GM12878 (cell line): ENCODE results near the gene CAMK2B. TPM values are rescaled to one million over a fixed set of nuclear protein-coding genes. Genes with fewer than 3 reads are reported as not detected.

ENCODE experiments used
- ATAC-seq: fragments of 200-7000 bp; cut with Tn5 transposase; 3 replicates; pipeline ENCODE4 v1.9.1; 2020; ENCODE audit warnings: mild to moderate bottlenecking, moderate library complexity
- BruUV-seq: library from RNA; stranded (reverse); fragments of 400-500 nt; replicated peaks from 2 replicates; lab custom pipeline; 2021; lab: Mats Ljungman, UMichigan
- CTCF ChIA-PET: fragments of 300-600 bp; sonication (Branson Sonifier 250); formaldehyde crosslinking; extraction: SDS; loops from one replicate; lab custom pipeline; 2021; ENCODE audit warnings: inconsistent platforms; lab: Yijun Ruan, JAX
- POLR2A ChIA-PET: fragments of 350-600 bp; formaldehyde crosslinking; extraction: SDS; loops from one replicate; lab custom pipeline; 2021; ENCODE audit warnings: inconsistent platforms; lab: Charles Lee
- RAD21 ChIA-PET: fragments of 300-600 bp; sonication (Branson Sonifier 250); formaldehyde crosslinking; loops from one replicate; lab custom pipeline; 2023; ENCODE audit warnings: antibody characterized with exemption; ENCODE audit not compliant: unreplicated experiment; lab: Charles Lee
- SMC1A ChIA-PET: fragments of 300-600 bp; sonication (Branson Sonifier 250); formaldehyde crosslinking; loops from one replicate; lab custom pipeline; 2023; ENCODE audit not compliant: unreplicated experiment, uncharacterized antibody; lab: Charles Lee
- DNase-seq: peaks from one replicate; pipeline ENCODE4 v3.0.0-alpha.2; 2011; ENCODE audit warnings: low read depth, low spot score
- FAIRE-seq: peaks from 3 replicates; lab custom pipeline; 2011; peaks lifted over from hg19 to GRCh38; lab: Jason Lieb, UNC
- H2AFZ ChIP-seq: 2 replicates; pipeline ENCODE4 v1.6.0; 2011; ENCODE audit warnings: low read depth, low read length, control low read depth; ENCODE audit not compliant: control insufficient read depth
- H3K27ac ChIP-seq: 2 replicates; pipeline ENCODE4 v1.5.1; 2011; ENCODE audit warnings: control low read depth; ENCODE audit not compliant: control insufficient read depth, insufficient read depth
- H3K27me3 ChIP-seq, 2 experiments: replicated peaks in 1 of 2; 2 replicates each; pipeline versions ENCODE4 v1.6.0 to v1.6.1; 2011; ENCODE audit warnings: low read length in 1 of 2; ENCODE audit not compliant: control insufficient read depth in 2 of 2, insufficient read depth in 2 of 2
- H3K36me3 ChIP-seq, 2 experiments: 2 replicates each; pipeline ENCODE4 v1.5.1; 2011; ENCODE audit warnings: low read length in 1 of 2; ENCODE audit not compliant: control insufficient read depth in 2 of 2, insufficient read depth in 2 of 2
- H3K4me1 ChIP-seq: 2 replicates; pipeline ENCODE4 v1.6.1; 2011; ENCODE audit warnings: mild to moderate bottlenecking, low read length, moderate library complexity, mixed read lengths; ENCODE audit not compliant: control insufficient read depth, insufficient read depth
- H3K4me2 ChIP-seq: 2 replicates; pipeline ENCODE4 v1.6.0; 2011; ENCODE audit warnings: control low read depth; ENCODE audit not compliant: control insufficient read depth, insufficient read depth
- H3K4me3 ChIP-seq: fragments of 200-600 bp; sonication (generic); 2 replicates; pipeline ENCODE4 v1.5.1; 2016
- H3K79me2 ChIP-seq: 2 replicates; pipeline ENCODE4 v1.6.0; 2011; ENCODE audit warnings: low read length; ENCODE audit not compliant: control insufficient read depth, insufficient read depth
- H3K9ac ChIP-seq: 2 replicates; pipeline ENCODE4 v1.8.0; 2011; ENCODE audit warnings: low read length, control low read depth, mixed read lengths; ENCODE audit not compliant: control insufficient read depth, insufficient read depth
- H3K9me3 ChIP-seq: replicated peaks from 3 replicates; pipeline ENCODE4 v1.5.1; 2011; ENCODE audit warnings: mild to moderate bottlenecking, low read length; ENCODE audit not compliant: control insufficient read depth, insufficient read depth
- H4K20me1 ChIP-seq: 2 replicates; pipeline ENCODE4 v1.6.0; 2011; ENCODE audit not compliant: control insufficient read depth, insufficient read depth
- CHD2 ChIP-seq: IDR thresholded peaks from 2 replicates; pipeline ENCODE4 v1.6.1; 2011; ENCODE audit warnings: low read depth, low read length, improper control_type of control experiment, borderline replicate concordance
- CREM ChIP-seq: IDR thresholded peaks from 2 replicates; pipeline ENCODE4 v1.6.1; 2014; ENCODE audit warnings: antibody characterized with exemption, low read depth
- ESRRA ChIP-seq: IDR thresholded peaks from 2 replicates; pipeline ENCODE4 v1.6.1; 2012; ENCODE audit warnings: mild to moderate bottlenecking, low read length, improper control_type of control experiment
- MEF2A ChIP-seq: IDR thresholded peaks from 2 replicates; pipeline ENCODE4 v1.6.1; 2011; ENCODE audit warnings: low read depth, mild to moderate bottlenecking, low read length, moderate library complexity; ENCODE audit not compliant: insufficient read depth
- MYC ChIP-seq: IDR thresholded peaks from 2 replicates; pipeline ENCODE4 v1.6.1; 2011; ENCODE audit warnings: mild to moderate bottlenecking, low read length, moderate library complexity, inconsistent platforms; ENCODE audit not compliant: insufficient read depth, insufficient replicate concordance, insufficient read length, severe bottlenecking
- NR2C2 ChIP-seq: IDR thresholded peaks from 2 replicates; pipeline ENCODE4 v1.6.1; 2011; ENCODE audit warnings: borderline replicate concordance, low read depth; ENCODE audit not compliant: control insufficient read depth, insufficient read length
- SIN3A ChIP-seq: IDR thresholded peaks from 2 replicates; pipeline ENCODE4 v1.6.1; 2012; ENCODE audit warnings: low read depth, low read length, improper control_type of control experiment
- TAF1 ChIP-seq: IDR thresholded peaks from 2 replicates; pipeline ENCODE4 v1.6.1; 2011; ENCODE audit warnings: mild to moderate bottlenecking, low read depth, low read length, borderline replicate concordance
- WRNIP1 ChIP-seq: IDR thresholded peaks from 2 replicates; pipeline ENCODE4 v1.6.1; 2011; ENCODE audit warnings: low read depth, low read length, improper control_type of control experiment, borderline replicate concordance
- ZBED1 ChIP-seq: IDR thresholded peaks from 2 replicates; pipeline ENCODE4 v1.6.1; 2016; ENCODE audit warnings: borderline replicate concordance
- ZNF217 ChIP-seq: fragments of 450-650 bp; IDR thresholded peaks from 2 replicates; pipeline ENCODE4 v1.6.1; 2017; ENCODE audit warnings: antibody characterized with exemption, mild to moderate bottlenecking
- ZNF384 ChIP-seq: IDR thresholded peaks from 2 replicates; pipeline ENCODE4 v1.6.1; 2012; ENCODE audit warnings: low read depth, mild to moderate bottlenecking, low read length, improper control_type of control experiment, borderline replicate concordance
- ZSCAN29 ChIP-seq: fragments of 450-650 bp; IDR thresholded peaks from 2 replicates; pipeline ENCODE4 v1.6.1; 2017; ENCODE audit warnings: mild to moderate bottlenecking, moderate library complexity
- WGBS: methylation state at CpG from one replicate; pipeline ENCODE4 v1.1.6; 2016; ENCODE audit warnings: low lambda C conversion rate; ENCODE audit not compliant: insufficient replicate concordance, insufficient coverage; ENCODE audit errors: missing lambda C conversion rate; 5-methylcytosine and 5-hydroxymethylcytosine counted together
- in situ Hi-C: fragments of 300-500 bp; cut with MboI; formaldehyde crosslinking; loops from 9 replicates; pipeline ENCODE4 v1.14.3; 2018; ENCODE audit warnings: mixed read lengths
- intact Hi-C: fragments of 100-400 bp; cut with micrococcal nuclease; formaldehyde crosslinking; loops from one replicate; pipeline ENCODE4 v1.14.2; 2022; ENCODE audit not compliant: unreplicated experiment
- polyA plus RNA-seq, 11 experiments: library from polyadenylated mRNA; depleted of rRNA in 4 of 11; unstranded in 6 of 11; stranded (reverse) in 5 of 11; fragments of >200 nt; fragmentation: Nextera tagmentation in 4 of 11; fragmentation: Illumina TruSeq in 1 of 11; extraction: Ambion mirVana in 4 of 11; extraction: Trizol in 1 of 11; gene quantifications; 1 replicate in 1 of 11; 2 replicates in 10 of 11; pipeline versions ENCODE4 v1.2.1 to v1.2.3, GENCODE V29; 2011 to 2016; ENCODE audit warnings: inconsistent platforms in 2 of 11, missing spikeins in 2 of 11, low read depth in 1 of 11
- total RNA-seq, 4 experiments: library from RNA; depleted of rRNA in 3 of 4; stranded (reverse); fragments of >200 nt in 3 of 4; fragmentation: Illumina TruSeq in 1 of 4; extraction: Trizol in 1 of 4; gene quantifications; 2 replicates each; pipeline versions ENCODE4 v1.2.1 to v1.2.3, GENCODE V29; 2013 to 2021
- TF ChIP-seq, protein P1 (sequence below): fragments of 450-650 bp; IDR thresholded peaks from 2 replicates; pipeline ENCODE4 v1.6.1; 2016; ENCODE audit warnings: mild to moderate bottlenecking, moderate library complexity, borderline replicate concordance

The CAMK2B gene
- total and polyA plus RNA-seq, 10 of the 15 experiments (the other 5 are each of a cell fraction or from before 2014, with no cell fraction given) = 0.06 to 0.23 (median 0.11) TPM; not detected in 5

DNA sequence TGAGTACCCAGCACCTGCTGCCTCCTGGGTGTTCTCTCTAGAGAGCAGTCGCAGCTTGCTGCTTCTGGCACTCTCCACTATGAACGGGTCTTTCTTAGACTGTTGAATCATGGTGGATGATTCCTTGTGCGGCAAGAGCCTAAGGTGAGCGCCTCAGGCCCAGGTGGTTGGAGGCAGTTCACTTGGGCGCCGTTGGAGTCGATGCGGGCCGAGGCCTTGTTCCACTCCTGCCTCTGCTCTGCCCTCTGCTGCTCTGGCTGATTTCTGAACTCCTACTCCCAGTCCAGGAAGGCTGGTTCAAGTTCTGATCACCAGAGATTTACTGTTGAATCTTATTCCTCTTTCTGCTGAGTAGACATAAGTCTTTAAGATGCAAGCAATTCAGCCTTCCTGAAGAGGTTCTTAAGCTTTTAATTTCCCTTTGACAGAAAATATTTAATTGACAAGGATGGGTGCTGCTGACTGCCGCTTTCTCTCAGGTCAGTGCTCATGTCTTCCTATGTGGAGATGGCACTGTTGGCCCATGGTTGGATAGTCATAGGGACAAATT is 114.2 kb downstream of the CAMK2B start:
- in situ Hi-C loops = no loop called here
- no peak overlapping the region for H3K9ac ChIP-seq
- CTCF ChIA-PET = no interaction called here
- FAIRE-seq = no peak
- H3K36me3 ChIP-seq = peaks cover 25 to 29% of the 10 kb centered on the region in 2 experiments
- BruUV-seq = no TSS peak
- H3K27ac ChIP-seq = no peak overlapping the region
- H2AFZ ChIP-seq = no peak overlapping the region
- WGBS = 95% methylated on average over 10 of the region's 10 CpGs
- SMC1A ChIA-PET = interaction anchor here (0.6 to 1.1 kb wide), 2 partner anchors 130 to 262 kb away, joined by 3 to 4 read pairs; no protein-coding TSS in a partner anchor
- no peaks in the 10 kb centered on the region for H3K9me3 ChIP-seq
- no peaks in the 10 kb centered on the region for H3K27me3 ChIP-seq
- H4K20me1 ChIP-seq = no peaks in the 10 kb centered on the region; the same call in 1 of the 2 replicates
- intact Hi-C loops = no loop called here
- TF ChIP-seq ZBED1 (no peak), CHD2 (no peak), ZNF384 (no peak), ZSCAN29 (no peak), ZNF217 (no peak), CREM (no peak), MYC (no peak), SIN3A (no peak), NR2C2 (no peak), ESRRA (no peak), TAF1 (no peak), WRNIP1 (no peak), MEF2A (no peak)
- TF ChIP-seq, protein P1, sequence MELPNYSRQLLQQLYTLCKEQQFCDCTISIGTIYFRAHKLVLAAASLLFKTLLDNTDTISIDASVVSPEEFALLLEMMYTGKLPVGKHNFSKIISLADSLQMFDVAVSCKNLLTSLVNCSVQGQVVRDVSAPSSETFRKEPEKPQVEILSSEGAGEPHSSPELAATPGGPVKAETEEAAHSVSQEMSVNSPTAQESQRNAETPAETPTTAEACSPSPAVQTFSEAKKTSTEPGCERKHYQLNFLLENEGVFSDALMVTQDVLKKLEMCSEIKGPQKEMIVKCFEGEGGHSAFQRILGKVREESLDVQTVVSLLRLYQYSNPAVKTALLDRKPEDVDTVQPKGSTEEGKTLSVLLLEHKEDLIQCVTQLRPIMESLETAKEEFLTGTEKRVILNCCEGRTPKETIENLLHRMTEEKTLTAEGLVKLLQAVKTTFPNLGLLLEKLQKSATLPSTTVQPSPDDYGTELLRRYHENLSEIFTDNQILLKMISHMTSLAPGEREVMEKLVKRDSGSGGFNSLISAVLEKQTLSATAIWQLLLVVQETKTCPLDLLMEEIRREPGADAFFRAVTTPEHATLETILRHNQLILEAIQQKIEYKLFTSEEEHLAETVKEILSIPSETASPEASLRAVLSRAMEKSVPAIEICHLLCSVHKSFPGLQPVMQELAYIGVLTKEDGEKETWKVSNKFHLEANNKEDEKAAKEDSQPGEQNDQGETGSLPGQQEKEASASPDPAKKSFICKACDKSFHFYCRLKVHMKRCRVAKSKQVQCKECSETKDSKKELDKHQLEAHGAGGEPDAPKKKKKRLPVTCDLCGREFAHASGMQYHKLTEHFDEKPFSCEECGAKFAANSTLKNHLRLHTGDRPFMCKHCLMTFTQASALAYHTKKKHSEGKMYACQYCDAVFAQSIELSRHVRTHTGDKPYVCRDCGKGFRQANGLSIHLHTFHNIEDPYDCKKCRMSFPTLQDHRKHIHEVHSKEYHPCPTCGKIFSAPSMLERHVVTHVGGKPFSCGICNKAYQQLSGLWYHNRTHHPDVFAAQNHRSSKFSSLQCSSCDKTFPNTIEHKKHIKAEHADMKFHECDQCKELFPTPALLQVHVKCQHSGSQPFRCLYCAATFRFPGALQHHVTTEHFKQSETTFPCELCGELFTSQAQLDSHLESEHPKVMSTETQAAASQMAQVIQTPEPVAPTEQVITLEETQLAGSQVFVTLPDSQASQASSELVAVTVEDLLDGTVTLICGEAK = no peak
- TF ChIP-seq, all 136 proteins: peak for 0
- no peak overlapping the region for H3K4me2 ChIP-seq
- no peak overlapping the region for H3K4me3 ChIP-seq
- DNase-seq (no peak), ATAC-seq (no peak)
- no peaks in the 10 kb centered on the region for H3K79me2 ChIP-seq
- ChIA-PET POLR2A (no interaction called here), RAD21 (no interaction called here)
- H3K4me1 ChIP-seq = peaks cover 7% of the 10 kb centered on the region
